Fibroblast of pulmonary artery (primary cell): ENCODE measurements around the gene MUC22.

Experiments used
- DNase-seq: peaks from one replicate; pipeline ENCODE4 v3.0.0-alpha.2; 2010; ENCODE audit warnings: low read depth
- H3K4me3 ChIP-seq: replicated peaks from 2 replicates; pipeline ENCODE4 v1.5.1; 2011; ENCODE audit warnings: low read depth, mild to moderate bottlenecking, control low read depth, low read length, moderate library complexity
- CTCF ChIP-seq: IDR thresholded peaks from 2 replicates; pipeline ENCODE4 v1.5.1; 2011; ENCODE audit warnings: mild to moderate bottlenecking, control low read depth, low read length, inconsistent platforms; ENCODE audit errors: missing control alignments

MUC22 gene

GRCh38 chr6:31010393-31011060, at the start of gene MUC22:
Gene MUC22 (plus strand): TSS chr6:31010474. CDS start chr6:31010707, 233 bp downstream.
- no peak for TF ChIP-seq CTCF
- no peak within 1 kb of the TSS for H3K4me3 ChIP-seq
- peak; percentile 46 for DNase-seq

GRCh38 chr6:30960907-30961673, 49.2 kb upstream of the MUC22 start:
- peak; percentile 22 for DNase-seq
- TF ChIP-seq CTCF = no peak
- H3K4me3 ChIP-seq = no peak overlapping the region

GRCh38 chr6:30962716-30963115, 47.6 kb upstream of the MUC22 start:
- no peak for DNase-seq
- H3K4me3 ChIP-seq = no peak overlapping the region
- no peak for TF ChIP-seq CTCF

- TF ChIP-seq CTCF = no peak
- DNase-seq = no peak
- no peak overlapping the region for H3K4me3 ChIP-seq
These were observed 46.6 kb upstream of the MUC22 start for GRCh38 chr6:30963641-30964040.

GRCh38 chr6:30964075-30964474, 46.2 kb upstream of the MUC22 start:
- no peak for TF ChIP-seq CTCF
- no peak for DNase-seq
- no peak overlapping the region for H3K4me3 ChIP-seq

- no peak for TF ChIP-seq CTCF
- no peak overlapping the region for H3K4me3 ChIP-seq
- no peak for DNase-seq
These were observed 45.1 kb upstream of the MUC22 start for GRCh38 chr6:30965140-30965601.
